ENCODE results near the gene ZNF18.
"Not testable (repeated sequence)": the region's sequence is repeated elsewhere in the genome, so short reads cannot be mapped to it uniquely, and the experiment has no call there.

ZNF18 gene

DNA sequence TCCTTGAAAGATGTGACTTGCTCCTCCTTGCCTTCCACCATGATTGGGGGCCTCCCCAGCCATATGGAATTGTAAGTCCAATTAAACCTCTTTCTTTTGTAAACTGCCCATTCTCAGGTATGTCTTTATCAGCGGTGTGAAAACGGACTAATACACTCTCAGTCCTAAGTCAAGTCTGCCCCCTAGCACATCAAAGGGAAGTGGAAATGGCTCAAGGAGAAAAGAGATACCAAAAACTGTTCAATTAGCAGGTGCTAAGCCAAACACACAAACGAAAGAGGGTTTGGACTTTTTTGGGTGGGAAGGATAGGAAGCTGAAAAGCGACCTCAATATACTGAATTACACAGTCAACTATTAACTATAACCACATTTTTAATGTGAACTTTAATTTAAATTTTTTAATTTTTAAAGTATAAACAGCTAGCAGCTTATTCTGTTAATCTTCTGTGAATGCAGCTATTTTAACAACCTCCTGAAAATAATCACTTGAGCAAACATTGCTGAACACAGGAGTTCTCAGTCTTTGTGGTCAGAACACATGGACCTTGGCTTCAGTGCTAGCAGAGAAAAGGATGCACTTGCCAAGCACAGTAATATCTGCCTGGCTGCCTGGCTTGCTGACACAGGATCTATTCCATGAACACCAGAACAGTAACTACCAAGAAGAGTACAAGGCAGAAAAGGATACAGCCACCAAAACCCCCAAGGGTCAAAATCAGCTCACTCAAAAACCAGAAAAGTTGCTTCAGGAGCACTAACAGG, 10.9 kb downstream of the ZNF18 start:
- no peak for FAIRE-seq

DNA sequence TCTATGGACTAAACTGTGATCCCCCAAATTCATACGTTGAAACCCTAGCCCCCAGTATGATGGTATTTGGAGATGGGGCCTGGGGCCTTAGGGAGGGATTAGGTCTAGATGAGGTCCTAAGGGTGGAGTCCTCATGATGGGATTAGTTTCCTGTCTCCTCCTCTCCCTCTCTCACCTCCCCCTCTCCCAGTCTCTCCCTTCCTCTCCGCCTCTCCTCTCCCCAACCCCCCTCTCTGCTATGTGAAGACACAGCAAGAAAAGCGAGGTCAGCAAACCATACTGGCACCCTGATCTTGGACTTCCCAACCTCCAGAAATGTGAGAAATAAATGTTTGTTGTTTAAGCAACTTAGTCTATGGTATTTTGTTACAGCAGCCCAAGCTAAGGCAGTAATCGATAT, 15.4 kb downstream of the ZNF18 start:
- FAIRE-seq, result no peak

DNA sequence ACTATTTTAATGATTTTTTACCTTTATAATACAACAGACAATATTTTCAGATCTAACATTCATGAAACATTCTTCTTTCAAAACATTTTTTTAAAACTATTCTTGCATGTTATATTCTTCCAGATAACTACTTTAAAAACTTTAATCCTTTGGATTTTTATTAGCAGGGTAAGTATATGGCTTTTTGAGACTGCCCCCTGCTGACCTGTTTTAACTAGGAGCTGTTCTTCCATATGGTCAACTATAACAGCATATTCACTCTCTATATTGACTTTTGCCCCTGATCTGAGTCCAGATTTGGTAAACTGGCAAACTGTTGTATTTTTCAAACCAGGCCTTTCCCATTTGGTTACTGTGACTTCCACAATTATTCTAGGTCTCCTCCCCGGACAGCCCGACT, 16.5 kb downstream of the ZNF18 start:
- no peak for FAIRE-seq

DNA sequence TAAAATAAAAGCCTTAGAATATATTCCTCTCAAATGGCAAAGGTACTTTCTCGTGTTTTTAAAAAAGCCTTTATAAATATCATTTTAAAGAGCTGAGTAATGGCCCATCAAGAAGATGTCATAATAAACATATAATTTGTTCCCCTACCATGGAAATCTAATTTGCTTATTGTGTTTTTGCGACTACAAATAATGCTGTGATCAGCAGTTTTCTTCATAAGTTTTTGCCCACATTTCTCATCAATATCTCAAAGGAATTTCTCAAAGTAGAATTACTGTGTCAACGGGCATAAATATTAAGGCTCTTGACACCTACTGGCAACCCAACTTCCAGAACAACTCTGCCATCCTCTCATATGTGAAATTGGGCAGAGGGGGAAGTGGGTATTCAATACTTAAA, 17.5 kb downstream of the ZNF18 start:
- FAIRE-seq, result no peak

DNA sequence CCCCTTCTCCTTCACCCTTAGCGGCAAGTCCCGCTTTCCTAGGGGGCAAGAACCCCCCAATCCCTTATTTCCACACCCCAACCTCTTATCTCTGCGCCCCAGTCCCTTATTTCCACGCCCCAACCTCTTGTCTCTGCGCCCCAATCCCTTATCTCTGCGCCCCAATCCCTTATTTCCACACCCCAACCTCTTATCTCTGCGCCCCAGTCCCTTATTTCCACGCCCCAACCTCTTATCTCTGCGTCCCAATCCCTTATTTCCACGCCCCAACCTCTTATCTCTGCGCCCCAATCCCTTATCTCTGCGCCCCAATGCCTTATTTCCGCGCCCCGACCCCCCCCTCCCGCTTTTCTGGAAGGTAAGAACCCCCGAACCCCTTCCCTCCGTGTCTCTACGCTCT, 24.5 kb downstream of the ZNF18 start:
- not testable (repeated sequence) for FAIRE-seq

DNA sequence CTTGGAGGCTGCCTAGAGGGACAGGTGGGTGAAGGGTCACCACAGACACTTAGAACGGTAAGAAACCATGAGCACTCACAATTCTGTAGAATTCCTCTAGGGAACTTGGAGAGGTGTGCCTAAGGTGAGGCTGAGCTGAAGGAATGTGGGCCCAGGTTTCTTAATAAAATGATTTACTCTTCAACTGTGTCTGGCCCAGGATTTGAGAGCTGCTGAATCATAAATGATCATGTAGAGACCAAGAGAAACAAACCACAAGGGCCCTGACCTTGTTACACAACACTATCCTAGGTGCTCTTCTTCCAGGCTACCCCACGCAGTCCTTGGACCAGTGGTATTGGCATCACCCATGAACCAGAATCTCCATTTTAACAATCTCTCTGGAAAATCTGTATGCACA, 27.7 kb downstream of the ZNF18 start:
- FAIRE-seq, result no peak

DNA sequence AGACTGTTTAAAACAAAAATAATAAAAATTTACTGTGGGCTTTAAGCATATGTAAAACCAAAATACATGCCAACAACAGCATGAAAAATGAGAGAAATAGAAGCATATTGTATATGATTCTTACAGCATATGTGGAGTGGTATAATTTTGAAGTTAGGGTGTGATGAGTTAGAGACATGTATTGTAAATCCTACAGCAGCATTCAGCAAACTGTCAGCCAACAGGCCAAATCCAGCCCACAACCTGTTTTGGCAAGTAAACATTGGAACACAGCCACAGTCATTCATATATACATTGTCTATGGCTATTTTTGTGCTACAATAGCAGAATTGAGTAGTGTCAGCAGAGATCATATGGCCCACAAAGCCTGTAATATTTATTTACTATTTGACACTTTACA, 42.3 kb downstream of the ZNF18 start:
- FAIRE-seq, result no peak

DNA sequence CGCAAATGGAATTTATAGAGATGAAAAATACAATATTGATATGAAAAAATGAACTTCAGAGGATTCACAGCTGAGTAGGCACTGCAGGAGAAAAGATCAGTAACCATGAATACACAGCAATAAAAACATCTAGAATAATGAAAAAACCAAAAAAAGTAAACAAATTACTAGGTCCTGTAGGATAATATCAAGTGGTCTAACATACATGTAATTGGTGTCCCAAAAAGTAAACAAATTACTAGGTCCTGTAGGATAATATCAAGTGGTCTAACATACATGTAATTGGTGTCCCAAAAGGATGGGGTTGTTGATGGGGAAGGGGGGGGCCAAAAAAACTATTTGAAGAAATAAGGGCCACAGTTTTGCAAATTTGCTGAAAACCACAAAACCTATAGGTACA, 43.4 kb downstream of the ZNF18 start:
- no peak for FAIRE-seq

DNA sequence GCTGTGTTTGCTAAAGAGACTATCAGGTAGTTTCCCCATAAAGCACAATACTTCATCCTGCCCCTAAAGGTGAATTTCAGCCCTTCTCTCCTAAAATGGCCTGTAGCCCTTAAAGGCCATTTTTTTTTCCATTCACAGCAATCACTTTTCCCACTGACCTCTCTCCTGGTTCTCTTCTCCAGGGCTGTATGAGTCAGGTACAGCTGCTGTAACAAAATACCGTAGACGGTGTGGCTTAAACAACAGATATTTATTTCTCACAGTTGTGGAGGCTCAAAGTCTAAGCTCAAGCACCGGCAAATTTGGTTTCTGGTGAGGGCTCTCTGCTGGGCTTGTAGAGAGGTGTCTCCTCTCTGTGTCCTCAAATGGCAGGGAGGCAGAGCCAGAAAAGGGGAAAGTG, 44.7 kb downstream of the ZNF18 start:
- no peak for FAIRE-seq

DNA sequence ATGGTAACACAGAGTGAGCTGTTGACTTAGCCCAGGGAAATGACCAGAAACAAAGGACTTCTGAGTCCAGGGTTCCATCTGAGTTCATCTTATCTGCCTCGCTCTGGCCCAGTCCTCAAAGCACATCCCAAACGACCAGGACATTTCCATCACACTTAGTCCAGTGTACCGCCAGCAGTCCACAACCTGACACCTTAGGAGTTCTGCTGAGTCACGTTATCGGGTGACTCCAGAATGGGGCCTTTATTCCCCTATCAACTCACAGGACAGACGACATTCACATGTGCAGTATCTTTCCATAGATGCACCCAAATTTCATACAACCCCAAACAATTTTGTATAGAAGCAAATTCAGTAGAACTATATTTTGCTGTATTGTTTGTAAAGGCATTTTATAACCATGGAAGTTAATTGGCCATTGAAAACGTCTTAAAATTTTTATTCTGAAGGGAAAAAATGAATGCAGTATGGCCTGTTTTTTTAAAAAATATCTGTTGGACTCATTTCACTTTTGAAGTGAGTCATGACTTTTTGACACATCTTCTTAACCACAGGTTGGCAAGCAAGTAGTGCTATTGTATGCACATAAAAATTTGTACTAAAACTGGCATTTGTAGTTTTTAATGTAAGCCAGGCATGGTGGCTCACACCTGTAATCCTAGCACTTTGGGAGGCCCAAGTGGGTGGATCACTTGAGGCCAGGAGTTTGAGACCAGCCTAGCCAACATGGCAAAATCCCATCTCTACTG, 46.3 kb downstream of the ZNF18 start:
- no peak for FAIRE-seq

DNA sequence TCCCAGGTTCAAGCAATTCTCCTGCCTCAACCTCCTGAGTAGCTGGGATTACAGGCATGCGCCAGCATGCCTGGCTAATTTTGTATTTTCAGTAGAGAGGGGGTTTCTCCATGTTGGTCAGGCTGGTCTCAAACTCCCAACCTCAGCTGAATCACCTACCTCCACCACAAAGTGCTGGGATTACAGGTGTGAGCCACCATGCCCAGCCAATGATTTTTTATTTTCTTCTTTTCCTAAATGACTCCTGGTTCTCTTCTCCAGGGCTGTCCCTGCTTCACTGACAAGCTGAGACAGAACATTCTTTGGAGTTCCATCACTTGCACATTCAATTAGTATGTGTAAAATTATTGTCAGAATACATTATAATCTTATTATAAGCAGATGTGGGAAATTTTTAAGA, 47.7 kb downstream of the ZNF18 start:
- FAIRE-seq, result not testable (repeated sequence)

DNA sequence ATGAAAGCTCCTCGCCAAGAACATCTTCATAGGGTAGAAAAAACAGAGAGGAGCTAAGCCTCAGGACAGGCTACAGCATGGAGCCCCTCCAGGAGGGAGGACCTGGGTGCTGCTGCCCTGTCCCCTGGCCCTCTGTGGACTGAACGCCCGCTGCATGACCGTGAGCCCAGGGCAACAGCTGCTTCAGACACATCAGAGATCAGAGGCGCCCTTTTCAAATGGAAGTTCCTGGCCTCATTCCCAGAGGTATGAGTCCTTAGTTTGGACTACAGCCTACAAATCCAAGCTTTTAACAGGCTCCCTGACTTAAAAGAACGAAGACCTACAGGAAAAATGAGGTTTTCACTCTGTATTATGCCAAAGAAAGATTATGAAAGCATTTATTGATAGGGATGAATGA, 48.5 kb downstream of the ZNF18 start:
- no peak for FAIRE-seq

DNA sequence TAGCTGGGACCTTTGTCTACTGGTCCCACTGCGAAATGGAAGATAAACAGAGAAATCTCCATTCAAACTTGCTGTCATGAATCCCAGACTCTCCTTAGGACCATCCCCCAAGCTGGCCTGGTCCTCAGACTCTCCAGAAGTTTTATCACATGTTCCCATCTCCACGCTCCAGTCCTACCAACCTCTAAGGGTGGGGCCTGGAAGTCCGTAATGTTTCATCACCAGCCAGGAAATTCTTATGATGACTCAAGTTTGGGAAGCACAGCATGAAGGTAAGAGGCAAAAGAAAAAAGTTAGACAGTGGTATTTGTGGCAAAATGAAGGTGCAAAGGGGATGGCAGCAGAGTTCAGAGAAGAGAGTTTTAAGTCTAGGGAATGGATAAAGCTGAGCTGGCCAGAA, 52.7 kb downstream of the ZNF18 start:
- FAIRE-seq, result no peak

DNA sequence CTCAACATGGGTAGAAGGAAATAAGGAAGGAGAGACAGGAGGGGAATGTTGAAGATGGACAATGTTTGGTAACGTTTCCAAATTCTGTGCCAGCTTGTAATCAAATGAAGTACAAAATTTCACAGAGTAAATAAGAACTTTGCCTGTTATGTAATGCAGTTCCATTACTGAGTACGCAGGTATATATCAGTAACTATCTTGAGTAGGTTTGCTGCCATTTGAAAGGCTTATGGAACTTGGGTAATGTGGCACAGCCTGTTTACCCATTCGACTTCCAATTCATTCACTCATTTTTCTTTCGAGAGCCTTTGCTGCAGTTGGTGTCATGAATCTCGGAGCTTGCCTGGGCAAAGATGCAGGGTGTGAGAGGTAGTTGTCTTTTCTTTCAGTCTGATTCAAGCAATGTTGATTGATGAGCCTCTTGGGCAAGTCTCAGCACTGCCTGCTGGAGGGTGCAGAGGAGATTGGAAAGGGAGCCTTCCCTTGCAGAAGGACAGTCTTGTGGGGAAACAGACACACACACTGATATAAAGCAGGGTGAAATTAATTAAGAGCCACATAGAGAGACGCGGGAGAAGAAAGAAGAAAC, 53.4 kb downstream of the ZNF18 start:
- no peak for FAIRE-seq

DNA sequence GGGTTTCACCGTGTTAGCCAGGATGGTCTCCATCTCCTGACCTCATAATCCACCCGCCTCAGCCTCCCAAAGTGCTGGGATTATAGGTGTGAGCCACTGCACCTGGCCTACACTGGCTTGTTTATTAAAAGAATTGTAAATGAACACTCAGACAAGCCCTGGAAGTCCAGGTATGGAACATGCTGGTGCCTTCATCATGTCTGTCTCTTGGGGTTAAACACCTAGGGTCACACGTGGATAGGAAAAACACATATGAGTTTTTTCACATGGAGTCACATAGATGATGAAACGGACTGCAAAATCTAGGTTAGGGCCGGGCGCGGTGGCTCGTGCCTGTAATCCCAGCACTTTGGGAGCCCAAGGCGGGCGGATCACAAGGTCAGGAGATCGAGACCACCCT, 54.2 kb downstream of the ZNF18 start:
- FAIRE-seq, result not testable (repeated sequence)

DNA sequence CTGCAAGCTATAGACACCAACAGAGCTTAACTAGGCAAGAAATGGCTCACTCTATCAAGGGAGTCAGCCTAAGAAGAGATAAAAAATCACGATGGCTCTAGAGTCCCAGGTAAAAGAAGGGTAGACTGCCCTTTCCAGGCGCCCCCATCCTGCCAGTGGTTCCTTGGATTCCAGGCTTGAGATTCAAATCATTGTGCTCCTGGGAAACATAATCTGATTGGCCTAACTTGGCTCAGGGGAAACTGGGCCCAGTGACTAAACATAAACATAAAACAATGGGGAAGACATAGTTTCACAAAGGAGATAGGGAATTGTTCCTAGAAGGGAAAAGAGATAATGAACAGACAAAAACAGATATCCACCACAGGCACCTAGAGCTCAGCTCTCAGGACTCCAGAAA, 56.4 kb downstream of the ZNF18 start:
- no peak for FAIRE-seq

DNA sequence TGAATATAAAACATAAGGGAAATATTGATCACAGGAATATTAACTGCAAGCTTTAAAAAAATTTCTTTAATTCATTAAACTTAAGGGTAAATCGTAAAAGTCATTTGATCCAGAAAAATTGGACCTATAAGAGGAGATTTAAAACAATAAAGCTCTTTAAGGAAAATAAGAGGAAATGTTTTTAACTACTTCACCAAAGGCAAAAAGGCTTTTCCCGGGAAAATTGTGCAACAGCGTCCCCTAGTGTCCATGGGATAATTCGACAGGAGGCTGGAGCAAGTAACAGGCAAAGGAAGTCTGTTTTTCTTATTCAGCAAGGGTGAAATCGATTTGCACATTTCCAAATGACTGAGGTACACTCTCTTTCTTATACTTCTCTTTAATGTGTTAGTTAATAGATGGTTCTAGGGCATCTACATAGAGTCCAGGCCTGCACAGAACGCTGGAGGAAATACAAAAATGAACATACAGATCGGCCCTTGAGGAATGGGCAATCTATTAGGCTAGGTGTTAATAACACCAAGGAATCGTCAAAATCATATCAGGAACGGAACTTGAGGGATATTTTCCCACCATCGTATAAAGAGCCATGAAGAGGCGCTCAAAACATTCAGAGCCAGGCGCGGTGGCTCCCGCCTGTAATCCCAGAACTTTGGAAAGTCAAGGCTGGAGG, 61.4 kb downstream of the ZNF18 start:
- peak; percentile 93 for FAIRE-seq

DNA sequence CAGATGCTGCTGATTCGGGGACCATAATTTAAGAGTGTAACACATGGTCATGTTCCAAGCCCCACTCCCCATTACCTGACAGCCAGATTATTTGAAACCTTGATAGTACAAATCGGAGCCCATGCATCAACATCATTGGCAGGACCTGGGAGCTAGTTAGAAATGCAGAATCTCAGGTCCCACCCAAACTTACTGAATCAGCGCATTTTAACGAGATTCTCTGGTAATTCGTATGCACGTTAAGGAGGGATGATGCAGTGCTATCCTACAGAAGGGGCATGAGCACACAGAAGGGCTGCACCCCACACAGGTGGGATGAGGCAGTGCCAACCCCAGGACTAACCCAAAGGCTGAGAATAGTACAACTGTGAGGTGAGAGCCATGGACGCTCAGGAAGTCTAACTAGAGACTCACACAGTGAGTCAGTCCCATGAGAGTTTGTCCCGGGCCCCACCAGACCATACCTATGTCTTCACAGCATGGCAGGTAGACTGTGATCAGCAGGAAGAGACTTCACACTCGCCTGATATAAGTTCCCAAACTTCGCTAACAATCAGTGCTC, 64.9 kb downstream of the ZNF18 start:
- FAIRE-seq, result no peak

DNA sequence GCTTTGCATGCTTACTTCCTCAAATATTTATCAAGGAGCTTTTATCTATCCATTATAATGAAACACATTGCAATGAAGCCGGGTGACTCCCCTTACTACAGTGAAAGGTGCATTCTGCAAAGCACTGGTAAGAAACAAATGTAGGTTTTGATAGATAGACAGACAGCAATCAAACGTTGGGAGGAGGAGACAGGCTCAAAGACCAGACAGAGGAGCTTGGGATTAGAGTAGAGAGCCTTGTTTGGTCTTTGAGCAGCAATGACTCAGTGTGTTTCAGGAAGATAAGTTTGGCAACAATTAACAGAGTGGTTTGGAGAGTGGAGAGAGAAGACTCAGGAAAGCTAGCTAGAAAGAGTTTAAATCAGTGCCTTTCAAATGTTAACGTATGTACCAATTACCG, 68.8 kb downstream of the ZNF18 start:
- FAIRE-seq, result no peak

Data from G401.6 (cell line).